KMS-11 (cell line): ENCODE results near the gene ANKRD33B.
A peak's percentile ranks its signal among the peaks of the same experiment; 100 is the strongest.
"Not testable (repeated sequence)": the region's sequence is repeated elsewhere in the genome, so short reads cannot be mapped to it uniquely, and the experiment has no call there.

Experiments
- H2AFZ ChIP-seq: fragments of 200-600 bp; sonication (generic); 2 replicates; pipeline ENCODE4 v1.6.1; 2016; ENCODE audit warnings: antibody characterized with exemption, mixed run types, low read depth
- H3K27ac ChIP-seq: fragments of 200-600 bp; sonication (generic); 2 replicates; pipeline ENCODE4 v1.6.1; 2016; ENCODE audit warnings: mild to moderate bottlenecking, mixed run types
- H3K27me3 ChIP-seq: fragments of 200-600 bp; sonication (generic); 2 replicates; pipeline ENCODE4 v1.6.1; 2017; ENCODE audit warnings: mild to moderate bottlenecking, low read depth, mixed run types, moderate library complexity; ENCODE audit not compliant: insufficient read depth
- H3K36me3 ChIP-seq: fragments of 200-600 bp; sonication (generic); 2 replicates; pipeline ENCODE4 v1.6.1; 2017; ENCODE audit warnings: mild to moderate bottlenecking, mixed run types; ENCODE audit not compliant: insufficient read depth
- H3K4me1 ChIP-seq: fragments of 200-600 bp; sonication (generic); 2 replicates; pipeline ENCODE4 v1.6.1; 2016; ENCODE audit warnings: mild to moderate bottlenecking, low read depth, mixed run types; ENCODE audit not compliant: poor library complexity, severe bottlenecking
- H3K4me2 ChIP-seq: fragments of 200-600 bp; sonication (generic); 2 replicates; pipeline ENCODE4 v1.7.0; 2016; ENCODE audit warnings: mild to moderate bottlenecking, mixed run types
- H3K4me3 ChIP-seq: fragments of 200-600 bp; sonication (generic); IDR thresholded peaks from 2 replicates; pipeline ENCODE4 v1.6.1; 2017; ENCODE audit warnings: low read depth, low read length, mixed read lengths; ENCODE audit not compliant: insufficient read depth
- H3K79me2 ChIP-seq: fragments of 200-600 bp; sonication (generic); 2 replicates; pipeline ENCODE4 v1.6.1; 2016; ENCODE audit warnings: low read depth, mixed run types; ENCODE audit not compliant: insufficient read depth
- H3K9ac ChIP-seq: fragments of 200-600 bp; sonication (generic); 2 replicates; pipeline ENCODE4 v1.6.1; 2016; ENCODE audit warnings: mild to moderate bottlenecking, mixed run types
- H4K20me1 ChIP-seq: fragments of 200-600 bp; sonication (generic); 2 replicates; pipeline ENCODE4 v1.6.1; 2016; ENCODE audit warnings: mild to moderate bottlenecking, mixed run types; ENCODE audit not compliant: insufficient read depth
- CTCF ChIP-seq: fragments of 200-600 bp; sonication (generic); conservative IDR thresholded peaks from 2 replicates; pipeline ENCODE4 v1.6.1; 2017; ENCODE audit warnings: low read depth, mild to moderate bottlenecking, antibody characterized with exemption, low read length, moderate library complexity, mixed read lengths

The ANKRD33B gene

GRCh38 chr5:10573487-10574145 lies 9.7 kb downstream of the ANKRD33B start:
- H3K4me1 ChIP-seq: peaks cover 15% of the 10 kb centered on the region
- no peak for TF ChIP-seq CTCF
- H3K4me2 ChIP-seq: no peak overlapping the region
- no peak overlapping the region for H3K4me3 ChIP-seq
- H3K79me2 ChIP-seq: no peaks in the 10 kb centered on the region; the same call in 1 of the 2 replicates
- no peaks in the 10 kb centered on the region for H3K27me3 ChIP-seq
- no peak overlapping the region for H3K27ac ChIP-seq
- H2AFZ ChIP-seq: no peak overlapping the region
- no peaks in the 10 kb centered on the region for H4K20me1 ChIP-seq
- no peak overlapping the region for H3K9ac ChIP-seq
- H3K36me3 ChIP-seq: no peaks in the 10 kb centered on the region

GRCh38 chr5:10574879-10575278 lies 11.0 kb downstream of the ANKRD33B start:
- not testable (repeated sequence) for H3K4me3 ChIP-seq, H3K79me2 ChIP-seq, H3K9ac ChIP-seq, H3K36me3 ChIP-seq, H4K20me1 ChIP-seq, H3K4me2 ChIP-seq, H3K27me3 ChIP-seq, H3K27ac ChIP-seq, H2AFZ ChIP-seq
- peaks cover 27% of the 10 kb centered on the region for H3K4me1 ChIP-seq

- TF ChIP-seq CTCF: peak; percentile 19; the same call in 1 of the 2 replicates
- Histone ChIP-seq H3K36me3 (no peaks in the 10 kb centered on the region), H3K27ac (no peak overlapping the region), H4K20me1 (no peaks in the 10 kb centered on the region), H3K79me2 (no peaks in the 10 kb centered on the region; the same call in 1 of the 2 replicates), H3K4me3 (no peak overlapping the region), H3K9ac (no peak overlapping the region), H3K4me2 (no peak overlapping the region), H3K4me1 (peaks cover 29% of the 10 kb centered on the region), H3K27me3 (no peaks in the 10 kb centered on the region), H2AFZ (no peak overlapping the region)
Measured at GRCh38 chr5:10576121-10576789, 12.4 kb downstream of the ANKRD33B start.

GRCh38 chr5:10576790-10577189 lies 12.9 kb downstream of the ANKRD33B start:
- Histone ChIP-seq H3K27ac (no peak overlapping the region), H3K4me2 (no peak overlapping the region), H3K79me2 (peaks cover under 1% of the 10 kb centered on the region; the same call in 1 of the 2 replicates), H4K20me1 (no peaks in the 10 kb centered on the region; the same call in 1 of the 2 replicates), H2AFZ (no peak overlapping the region), H3K27me3 (no peaks in the 10 kb centered on the region), H3K9ac (no peak overlapping the region), H3K36me3 (no peaks in the 10 kb centered on the region), H3K4me1 (peaks cover 32% of the 10 kb centered on the region), H3K4me3 (no peak overlapping the region)
- TF ChIP-seq CTCF: no peak
